Measurements from ENCODE around the gene TRNAU1AP.

DNA sequence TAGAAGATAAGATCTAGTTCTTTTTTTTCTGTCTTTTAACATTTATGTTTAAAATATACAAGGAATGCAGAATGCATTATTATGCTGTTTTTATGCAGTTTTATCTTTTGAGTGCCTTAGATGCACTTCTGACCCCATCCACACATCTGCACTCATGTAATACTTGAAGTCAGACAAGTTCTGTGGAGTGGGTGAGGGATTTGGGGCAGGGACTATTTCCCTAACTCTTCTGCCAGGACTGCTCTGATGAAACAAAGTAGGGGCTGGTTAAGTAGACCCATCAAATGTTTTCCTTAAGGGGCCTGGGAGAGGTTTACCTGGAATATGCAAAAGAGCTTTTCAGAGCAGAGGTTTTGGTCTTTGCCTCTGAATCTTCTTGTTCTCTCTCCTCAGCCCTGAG lies 11.4 kb downstream of the TRNAU1AP start:
- TF ChIP-seq GABPA (IDR thresholded peaks at IDR 0.05; ENCODE audit: low read depth): no peak
- no peak for TF ChIP-seq POLR2AphosphoS5 (IDR thresholded peaks at IDR 0.05; ENCODE audit: low read depth)

Data from HL-60 (cell line).